HFFc6 (cell line): ENCODE measurements around the gene CARMIL3. TPM values are rescaled to one million over a fixed set of nuclear protein-coding genes. Genes with fewer than 3 reads are reported as not detected.
"Not testable (repeated sequence)": the region's sequence is repeated elsewhere in the genome, so short reads cannot be mapped to it uniquely, and the experiment has no call there.

Experiments used
- DNase-seq: peaks from one replicate; pipeline ENCODE4 v3.0.0-alpha.2; 2018
- H3K27ac Mint-ChIP-seq: 2 replicates; pipeline ENCODE4 v1.8.0; 2020; ENCODE audit warnings: mild to moderate bottlenecking, mixed read lengths
- H3K27me3 Mint-ChIP-seq: 2 replicates; pipeline ENCODE4 v1.8.0; 2021; ENCODE audit warnings: mild to moderate bottlenecking, moderate library complexity, mixed read lengths; ENCODE audit not compliant: insufficient read depth
- H3K36me3 Mint-ChIP-seq: 2 replicates; pipeline ENCODE4 v1.8.0; 2021; ENCODE audit warnings: low read depth, mixed read lengths
- H3K4me1 Mint-ChIP-seq: 2 replicates; pipeline ENCODE4 v1.8.0; 2020; ENCODE audit warnings: low read depth, mixed read lengths
- H3K4me3 Mint-ChIP-seq: 2 replicates; pipeline ENCODE4 v1.8.0; 2020; ENCODE audit warnings: mild to moderate bottlenecking, moderate library complexity, mixed read lengths
- H3K9me3 Mint-ChIP-seq: 2 replicates; pipeline ENCODE4 v1.8.0; 2020; ENCODE audit warnings: mild to moderate bottlenecking, mixed read lengths
- CTCF ChIP-seq: fragments of 200-600 bp; sonication (generic); IDR thresholded peaks from 2 replicates; pipeline ENCODE4 v1.5.0; 2021; ENCODE audit warnings: antibody characterized with exemption, mild to moderate bottlenecking
- long read RNA-seq: library from polyadenylated mRNA; unstranded; transcript quantifications from one replicate; pipeline ENCODE4 v2.0.0, GENCODE V29; 2019
- total RNA-seq, 6 experiments: library from RNA; stranded (reverse); fragmentation: NEBNext Ultra II Directional; extraction: Animal tissue kit (Norgen Biotek cat#: 25700); gene quantifications; 2 replicates in 1 of 6; 3 replicates in 5 of 6; pipeline ENCODE4 v1.2.3, GENCODE V29; 2021

The CARMIL3 gene
- not detected for total RNA-seq
- long read RNA-seq: 0 reads

GRCh38 chr14:24051789-24052655 is at the start of gene CARMIL3:
TSS of gene CARMIL3 (plus strand) at chr14:24052009. CDS start at chr14:24052154, 145 bp downstream.
- Mint-ChIP-seq H3K36me3 (no peaks in the 10 kb centered on the region), H3K4me1 (peaks cover 12% of the 10 kb centered on the region), H3K27ac (peak within 1 kb of the TSS; percentile 45; the same call in 1 of the 2 replicates), H3K4me3 (peak within 1 kb of the TSS; percentile 81), H3K27me3 (peaks cover 48% of the 10 kb centered on the region), H3K9me3 (no peaks in the 10 kb centered on the region)
- peak; percentile 10 for DNase-seq
- TF ChIP-seq CTCF: no peak

- not testable (repeated sequence) for H3K4me3 Mint-ChIP-seq, H3K27ac Mint-ChIP-seq, H3K9me3 Mint-ChIP-seq, DNase-seq, H3K27me3 Mint-ChIP-seq, H3K4me1 Mint-ChIP-seq, H3K36me3 Mint-ChIP-seq
Measured at GRCh38 chr14:24006471-24006816, 45.4 kb upstream of the CARMIL3 start.

- H3K4me1 Mint-ChIP-seq, H3K27me3 Mint-ChIP-seq, DNase-seq, H3K36me3 Mint-ChIP-seq, H3K9me3 Mint-ChIP-seq: not testable (repeated sequence)
- Mint-ChIP-seq H3K4me3 (peak overlapping the region; percentile 73), H3K27ac (peak overlapping the region; percentile 42; the same call in 1 of the 2 replicates)
Measured at GRCh38 chr14:24006817-24007652, 44.8 kb upstream of the CARMIL3 start.

GRCh38 chr14:24011051-24011450 is 40.8 kb upstream of the CARMIL3 start:
- H3K27me3 Mint-ChIP-seq: peaks cover 1% of the 10 kb centered on the region; the same call in 1 of the 2 replicates
- no peak overlapping the region for H3K4me3 Mint-ChIP-seq
- H3K27ac Mint-ChIP-seq: no peak overlapping the region

GRCh38 chr14:24012726-24013273 is 39.0 kb upstream of the CARMIL3 start:
- H3K27me3 Mint-ChIP-seq, H3K4me3 Mint-ChIP-seq, DNase-seq, H3K9me3 Mint-ChIP-seq, H3K27ac Mint-ChIP-seq, H3K4me1 Mint-ChIP-seq, H3K36me3 Mint-ChIP-seq: not testable (repeated sequence)

More at GRCh38 chr14:24011051-24011450, 40.8 kb upstream of the CARMIL3 start:
- no peak for TF ChIP-seq CTCF
- DNase-seq: no peak
- H3K36me3 Mint-ChIP-seq: no peaks in the 10 kb centered on the region; the same call in 1 of the 2 replicates
- no peaks in the 10 kb centered on the region for H3K9me3 Mint-ChIP-seq
- peaks cover 9% of the 10 kb centered on the region for H3K4me1 Mint-ChIP-seq

GRCh38 chr14:24013654-24014514 is 37.9 kb upstream of the CARMIL3 start:
- H3K9me3 Mint-ChIP-seq: no peaks in the 10 kb centered on the region
- H3K36me3 Mint-ChIP-seq: no peaks in the 10 kb centered on the region; the same call in 1 of the 2 replicates
- H3K27ac Mint-ChIP-seq: no peak overlapping the region
- TF ChIP-seq CTCF: peak; percentile 97
- no peak overlapping the region for H3K4me3 Mint-ChIP-seq
- peaks cover 7% of the 10 kb centered on the region for H3K27me3 Mint-ChIP-seq
- peaks cover 9% of the 10 kb centered on the region for H3K4me1 Mint-ChIP-seq
- DNase-seq: peak; percentile 57

GRCh38 chr14:24015745-24016144 is 36.1 kb upstream of the CARMIL3 start:
- H3K4me1 Mint-ChIP-seq, H3K9me3 Mint-ChIP-seq, DNase-seq, H3K27ac Mint-ChIP-seq, H3K4me3 Mint-ChIP-seq, H3K36me3 Mint-ChIP-seq, H3K27me3 Mint-ChIP-seq: not testable (repeated sequence)

- H3K27me3 Mint-ChIP-seq: peaks cover 12% of the 10 kb centered on the region
- H3K4me3 Mint-ChIP-seq, H3K4me1 Mint-ChIP-seq, DNase-seq, H3K27ac Mint-ChIP-seq, H3K9me3 Mint-ChIP-seq, H3K36me3 Mint-ChIP-seq: not testable (repeated sequence)
Measured at GRCh38 chr14:24018978-24019377, 32.8 kb upstream of the CARMIL3 start.
